ENCODE data around the gene KCNC1.

KCNC1 gene

GRCh38 chr11:17799147-17799546 is 64.6 kb downstream of the KCNC1 start:
- no peaks in the 10 kb centered on the region for H3K4me1 ChIP-seq (ENCODE audit: control insufficient read depth in 5 of 5, insufficient read depth in 5 of 5, low read length in 5 of 5)
- H3K27ac ChIP-seq (ENCODE audit: low read depth, low read length): no peak overlapping the region
- no peak overlapping the region for H3K4me3 ChIP-seq (ENCODE audit: low read depth in 1 of 5, low read length in 5 of 5)
- H3K36me3 ChIP-seq (ENCODE audit: control insufficient read depth in 5 of 5, insufficient read depth in 5 of 5, low read length in 5 of 5): no peaks in the 10 kb centered on the region
- H3K9me3 ChIP-seq (ENCODE audit: control insufficient read depth in 5 of 5, low read length in 5 of 5): no peaks in the 10 kb centered on the region
- H3K27me3 ChIP-seq (ENCODE audit: control insufficient read depth in 5 of 5, insufficient read depth in 4 of 5, low read length in 5 of 5): no peaks in the 10 kb centered on the region
- H3K9ac ChIP-seq (ENCODE audit: low read length in 5 of 5): no peak overlapping the region

- H3K36me3 ChIP-seq (ENCODE audit: control insufficient read depth in 5 of 5, insufficient read depth in 5 of 5, low read length in 5 of 5): no peaks in the 10 kb centered on the region
- no peak overlapping the region for H3K27ac ChIP-seq (ENCODE audit: low read depth, low read length)
- no peaks in the 10 kb centered on the region for H3K9me3 ChIP-seq (ENCODE audit: control insufficient read depth in 5 of 5, low read length in 5 of 5)
- H3K4me3 ChIP-seq (ENCODE audit: low read depth in 1 of 5, low read length in 5 of 5): no peak overlapping the region
- no peak overlapping the region for H3K9ac ChIP-seq (ENCODE audit: low read length in 5 of 5)
- no peaks in the 10 kb centered on the region for H3K4me1 ChIP-seq (ENCODE audit: control insufficient read depth in 5 of 5, insufficient read depth in 5 of 5, low read length in 5 of 5)
- H3K27me3 ChIP-seq (ENCODE audit: control insufficient read depth in 5 of 5, insufficient read depth in 4 of 5, low read length in 5 of 5): no peaks in the 10 kb centered on the region
Measured at GRCh38 chr11:17801166-17801565, 66.6 kb downstream of the KCNC1 start.

- Histone ChIP-seq H3K9me3 (ENCODE audit: control insufficient read depth in 5 of 5, low read length in 5 of 5) (no peaks in the 10 kb centered on the region), H3K36me3 (ENCODE audit: control insufficient read depth in 5 of 5, insufficient read depth in 5 of 5, low read length in 5 of 5) (no peaks in the 10 kb centered on the region), H3K9ac (ENCODE audit: low read length in 5 of 5) (no peak overlapping the region), H3K27me3 (ENCODE audit: control insufficient read depth in 5 of 5, insufficient read depth in 4 of 5, low read length in 5 of 5) (no peaks in the 10 kb centered on the region), H3K27ac (ENCODE audit: low read depth, low read length) (no peak overlapping the region), H3K4me1 (ENCODE audit: control insufficient read depth in 5 of 5, insufficient read depth in 5 of 5, low read length in 5 of 5) (no peaks in the 10 kb centered on the region), H3K4me3 (ENCODE audit: low read depth in 1 of 5, low read length in 5 of 5) (no peak overlapping the region)
Measured at GRCh38 chr11:17802491-17802890, 67.9 kb downstream of the KCNC1 start.

GRCh38 chr11:17803754-17804334 is 69.3 kb downstream of the KCNC1 start:
- Histone ChIP-seq H3K27me3 (ENCODE audit: control insufficient read depth in 5 of 5, insufficient read depth in 4 of 5, low read length in 5 of 5) (no peaks in the 10 kb centered on the region), H3K9ac (ENCODE audit: low read length in 5 of 5) (no peak overlapping the region), H3K27ac (ENCODE audit: low read depth, low read length) (no peak overlapping the region), H3K9me3 (ENCODE audit: control insufficient read depth in 5 of 5, low read length in 5 of 5) (no peaks in the 10 kb centered on the region), H3K4me3 (ENCODE audit: low read depth in 1 of 5, low read length in 5 of 5) (no peak overlapping the region), H3K36me3 (ENCODE audit: control insufficient read depth in 5 of 5, insufficient read depth in 5 of 5, low read length in 5 of 5) (no peaks in the 10 kb centered on the region), H3K4me1 (ENCODE audit: control insufficient read depth in 5 of 5, insufficient read depth in 5 of 5, low read length in 5 of 5) (no peaks in the 10 kb centered on the region)

GRCh38 chr11:17805043-17805442 is 70.5 kb downstream of the KCNC1 start:
- no peaks in the 10 kb centered on the region for H3K9me3 ChIP-seq (ENCODE audit: control insufficient read depth in 5 of 5, low read length in 5 of 5)
- H3K4me1 ChIP-seq (ENCODE audit: control insufficient read depth in 5 of 5, insufficient read depth in 5 of 5, low read length in 5 of 5): peaks cover 0 to 4% (median 0%) of the 10 kb centered on the region in 5 donors
- H3K27me3 ChIP-seq (ENCODE audit: control insufficient read depth in 5 of 5, insufficient read depth in 4 of 5, low read length in 5 of 5): no peaks in the 10 kb centered on the region
- H3K4me3 ChIP-seq (ENCODE audit: low read depth in 1 of 5, low read length in 5 of 5): no peak overlapping the region
- no peak overlapping the region for H3K9ac ChIP-seq (ENCODE audit: low read length in 5 of 5)
- H3K36me3 ChIP-seq (ENCODE audit: control insufficient read depth in 5 of 5, insufficient read depth in 5 of 5, low read length in 5 of 5): no peaks in the 10 kb centered on the region
- H3K27ac ChIP-seq (ENCODE audit: low read depth, low read length): no peak overlapping the region

- Histone ChIP-seq H3K27me3 (ENCODE audit: control insufficient read depth in 5 of 5, insufficient read depth in 4 of 5, low read length in 5 of 5) (no peaks in the 10 kb centered on the region), H3K9me3 (ENCODE audit: control insufficient read depth in 5 of 5, low read length in 5 of 5) (no peaks in the 10 kb centered on the region), H3K4me1 (ENCODE audit: control insufficient read depth in 5 of 5, insufficient read depth in 5 of 5, low read length in 5 of 5) (peaks cover 0 to 10% (median 0%) of the 10 kb centered on the region in 5 donors), H3K9ac (ENCODE audit: low read length in 5 of 5) (no peak overlapping the region), H3K4me3 (ENCODE audit: low read depth in 1 of 5, low read length in 5 of 5) (no peak overlapping the region), H3K27ac (ENCODE audit: low read depth, low read length) (no peak overlapping the region), H3K36me3 (ENCODE audit: control insufficient read depth in 5 of 5, insufficient read depth in 5 of 5, low read length in 5 of 5) (no peaks in the 10 kb centered on the region)
Measured at GRCh38 chr11:17805873-17806272, 71.3 kb downstream of the KCNC1 start.

GRCh38 chr11:17807034-17807433 is 72.5 kb downstream of the KCNC1 start:
- Histone ChIP-seq H3K27ac (ENCODE audit: low read depth, low read length) (no peak overlapping the region), H3K9ac (ENCODE audit: low read length in 5 of 5) (no peak overlapping the region), H3K36me3 (ENCODE audit: control insufficient read depth in 5 of 5, insufficient read depth in 5 of 5, low read length in 5 of 5) (no peaks in the 10 kb centered on the region), H3K27me3 (ENCODE audit: control insufficient read depth in 5 of 5, insufficient read depth in 4 of 5, low read length in 5 of 5) (no peaks in the 10 kb centered on the region), H3K9me3 (ENCODE audit: control insufficient read depth in 5 of 5, low read length in 5 of 5) (no peaks in the 10 kb centered on the region), H3K4me1 (ENCODE audit: control insufficient read depth in 5 of 5, insufficient read depth in 5 of 5, low read length in 5 of 5) (peaks cover 0 to 20% (median 0%) of the 10 kb centered on the region in 5 donors), H3K4me3 (ENCODE audit: low read depth in 1 of 5, low read length in 5 of 5) (no peak overlapping the region)

GRCh38 chr11:17810041-17810440 is 75.5 kb downstream of the KCNC1 start:
- H3K27ac ChIP-seq (ENCODE audit: low read depth, low read length): no peak overlapping the region
- no peaks in the 10 kb centered on the region for H3K36me3 ChIP-seq (ENCODE audit: control insufficient read depth in 5 of 5, insufficient read depth in 5 of 5, low read length in 5 of 5)
- peaks cover 0 to 28% (median 0%) of the 10 kb centered on the region in 5 donors for H3K4me1 ChIP-seq (ENCODE audit: control insufficient read depth in 5 of 5, insufficient read depth in 5 of 5, low read length in 5 of 5)
- H3K4me3 ChIP-seq (ENCODE audit: low read depth in 1 of 5, low read length in 5 of 5): no peak overlapping the region
- H3K9ac ChIP-seq (ENCODE audit: low read length in 5 of 5): no peak overlapping the region
- H3K27me3 ChIP-seq (ENCODE audit: control insufficient read depth in 5 of 5, insufficient read depth in 4 of 5, low read length in 5 of 5): no peaks in the 10 kb centered on the region
- H3K9me3 ChIP-seq (ENCODE audit: control insufficient read depth in 5 of 5, low read length in 5 of 5): no peaks in the 10 kb centered on the region

- Histone ChIP-seq H3K4me3 (ENCODE audit: low read depth in 1 of 5, low read length in 5 of 5) (no peak overlapping the region), H3K27ac (ENCODE audit: low read depth, low read length) (no peak overlapping the region), H3K9me3 (ENCODE audit: control insufficient read depth in 5 of 5, low read length in 5 of 5) (no peaks in the 10 kb centered on the region), H3K9ac (ENCODE audit: low read length in 5 of 5) (no peak overlapping the region), H3K27me3 (ENCODE audit: control insufficient read depth in 5 of 5, insufficient read depth in 4 of 5, low read length in 5 of 5) (no peaks in the 10 kb centered on the region), H3K4me1 (ENCODE audit: control insufficient read depth in 5 of 5, insufficient read depth in 5 of 5, low read length in 5 of 5) (peaks cover 0 to 28% (median 0%) of the 10 kb centered on the region in 5 donors), H3K36me3 (ENCODE audit: control insufficient read depth in 5 of 5, insufficient read depth in 5 of 5, low read length in 5 of 5) (no peaks in the 10 kb centered on the region)
Measured at GRCh38 chr11:17810746-17811145, 76.2 kb downstream of the KCNC1 start.

GRCh38 chr11:17811352-17811751 is 76.8 kb downstream of the KCNC1 start:
- Histone ChIP-seq H3K9ac (ENCODE audit: low read length in 5 of 5) (no peak overlapping the region), H3K9me3 (ENCODE audit: control insufficient read depth in 5 of 5, low read length in 5 of 5) (no peaks in the 10 kb centered on the region), H3K27ac (ENCODE audit: low read depth, low read length) (no peak overlapping the region), H3K36me3 (ENCODE audit: control insufficient read depth in 5 of 5, insufficient read depth in 5 of 5, low read length in 5 of 5) (no peaks in the 10 kb centered on the region), H3K4me1 (ENCODE audit: control insufficient read depth in 5 of 5, insufficient read depth in 5 of 5, low read length in 5 of 5) (peaks cover 0 to 32% (median 0%) of the 10 kb centered on the region in 5 donors), H3K27me3 (ENCODE audit: control insufficient read depth in 5 of 5, insufficient read depth in 4 of 5, low read length in 5 of 5) (no peaks in the 10 kb centered on the region), H3K4me3 (ENCODE audit: low read depth in 1 of 5, low read length in 5 of 5) (no peak overlapping the region)
